GM19328 (cell line): ENCODE results near the gene SYNDIG1L.
"Not testable (repeated sequence)": the region's sequence is repeated elsewhere in the genome, so short reads cannot be mapped to it uniquely, and the experiment has no call there.

Experiments used
- ATAC-seq: cut with Tn5 transposase; IDR thresholded peaks from one replicate; pipeline ENCODE4 v1.9.1; 2021; ENCODE audit warnings: mild to moderate bottlenecking, moderate library complexity; ENCODE audit not compliant: unreplicated experiment

SYNDIG1L gene

DNA sequence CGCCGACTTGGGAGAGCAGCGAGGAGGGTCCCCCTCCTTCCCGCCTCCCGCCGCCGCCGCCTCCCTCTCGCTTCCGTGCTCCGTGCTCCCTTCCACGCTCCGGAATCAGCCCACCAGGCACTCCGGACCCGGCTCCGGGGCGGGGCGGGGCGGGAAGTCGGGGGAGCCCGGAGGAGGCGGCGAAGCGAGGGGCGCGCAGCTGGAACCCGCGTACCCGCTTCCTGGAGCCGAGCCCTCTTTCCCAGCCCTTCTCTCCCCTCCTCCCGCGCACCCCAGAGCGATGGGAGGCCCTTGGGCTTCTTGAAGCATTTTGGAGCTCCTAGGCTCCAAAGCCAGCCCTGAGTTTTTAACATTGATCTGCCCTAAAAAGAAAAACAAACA is at the start of gene SYNDIG1L:
Gene SYNDIG1L, minus strand, starts transcription at position 9 of the 381 bp plus-strand sequence. CDS start 16,466 bp downstream, outside the sequence.
- ATAC-seq, result no peak

DNA sequence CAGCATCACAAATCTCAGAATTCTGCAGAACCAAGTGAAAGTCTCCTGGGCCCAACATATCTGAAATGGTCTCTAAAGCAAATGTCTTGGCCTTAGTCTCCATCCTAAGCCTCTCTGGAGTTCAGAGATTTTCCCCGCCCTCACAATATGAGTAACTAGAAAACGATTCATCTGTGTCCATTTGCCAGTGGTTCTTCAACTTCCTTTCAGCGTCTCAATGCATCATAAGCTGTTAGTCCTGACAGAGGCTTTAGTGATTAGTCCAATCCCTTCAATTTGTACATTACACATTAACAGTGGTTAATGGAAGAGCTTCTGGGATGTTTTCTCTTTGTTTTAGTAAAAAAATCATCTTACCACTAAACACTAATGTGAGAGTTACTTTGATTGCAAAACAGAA is 49.7 kb upstream of the SYNDIG1L start:
- no peak for ATAC-seq

DNA sequence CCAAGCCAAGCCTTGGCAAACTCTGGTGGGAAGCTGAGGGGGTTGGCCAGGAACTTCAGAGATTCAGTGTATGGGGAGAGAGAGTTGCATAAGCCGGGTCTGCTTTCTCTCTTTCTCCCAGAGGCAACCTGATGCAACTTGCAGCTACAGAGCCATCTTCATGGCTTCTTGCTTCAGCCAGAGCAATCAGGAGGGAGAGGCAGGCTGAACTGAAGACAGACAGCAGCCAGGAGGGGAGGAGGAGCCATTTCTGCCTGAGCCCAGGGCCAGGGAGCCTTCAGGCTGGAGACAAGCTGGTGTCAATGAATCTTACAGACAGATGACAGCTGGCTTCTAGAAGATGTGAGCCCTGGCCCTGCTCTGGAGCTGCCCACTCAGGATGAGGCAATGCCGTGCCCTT is 48.4 kb upstream of the SYNDIG1L start:
- ATAC-seq, result no peak

DNA sequence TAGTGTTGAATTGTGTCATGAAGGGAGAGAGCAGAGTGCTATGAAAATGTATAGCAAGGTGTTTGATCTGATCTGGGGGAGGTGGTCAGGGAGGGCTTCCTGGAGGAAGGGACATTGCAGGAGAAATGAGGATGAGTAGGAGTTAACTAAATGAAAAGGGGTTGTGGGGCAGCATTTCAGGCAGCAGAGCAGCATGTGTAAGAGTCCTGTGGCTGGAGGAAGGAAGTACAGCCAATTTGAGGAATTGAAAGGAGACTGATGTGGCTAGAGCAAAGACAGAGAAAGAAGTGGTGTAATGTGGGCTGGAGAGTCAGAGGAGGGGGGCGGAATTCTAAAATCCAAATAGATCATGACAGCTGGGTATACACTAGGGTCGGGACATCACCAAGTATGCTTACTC is 46.6 kb upstream of the SYNDIG1L start:
- ATAC-seq, result no peak

DNA sequence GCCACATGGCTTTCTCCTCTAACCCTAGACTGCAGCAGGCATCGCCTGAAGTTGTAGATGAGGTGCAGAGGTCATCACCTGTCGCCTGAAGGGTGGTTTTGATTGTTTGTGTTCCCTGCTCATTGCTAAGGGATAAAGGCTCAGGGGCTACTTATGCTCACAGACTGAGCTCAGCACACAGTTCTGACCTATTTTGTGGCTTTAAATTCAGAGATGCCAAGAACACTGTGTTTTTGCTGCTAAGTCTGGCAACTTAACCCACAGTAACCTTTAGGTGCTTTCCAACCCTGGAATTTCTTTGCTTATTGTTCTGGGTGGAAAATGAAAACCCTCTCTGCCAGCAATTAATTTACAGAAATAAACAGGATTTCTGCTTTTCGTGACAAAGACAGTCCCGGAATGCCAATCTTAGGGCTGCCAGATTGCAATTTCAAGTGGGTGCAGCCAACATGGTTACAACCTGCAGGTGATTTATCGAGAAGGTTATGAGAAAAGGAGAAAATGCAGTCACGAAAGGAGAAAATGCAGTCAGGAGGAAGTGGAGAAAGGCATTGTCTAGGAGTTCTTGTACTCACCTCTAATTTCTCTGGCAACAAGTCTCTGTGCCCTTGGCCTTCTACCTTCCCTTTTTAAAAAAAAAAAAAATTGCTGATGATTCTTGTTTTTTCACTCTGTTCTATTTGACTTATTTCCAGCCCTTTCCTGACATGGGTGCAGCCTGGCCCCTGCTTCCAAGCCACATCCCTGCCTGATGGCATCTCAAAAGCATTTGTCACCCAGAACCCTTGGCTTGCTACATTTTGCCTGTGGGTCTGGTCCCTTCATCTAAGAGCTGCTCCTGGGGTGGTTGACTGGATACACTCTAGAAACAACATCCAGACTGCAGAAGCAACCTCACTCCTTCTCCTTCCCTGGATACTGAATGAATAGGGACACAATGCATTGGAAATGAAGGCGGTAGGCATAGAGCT is 43.8 kb upstream of the SYNDIG1L start:
- no peak for ATAC-seq

DNA sequence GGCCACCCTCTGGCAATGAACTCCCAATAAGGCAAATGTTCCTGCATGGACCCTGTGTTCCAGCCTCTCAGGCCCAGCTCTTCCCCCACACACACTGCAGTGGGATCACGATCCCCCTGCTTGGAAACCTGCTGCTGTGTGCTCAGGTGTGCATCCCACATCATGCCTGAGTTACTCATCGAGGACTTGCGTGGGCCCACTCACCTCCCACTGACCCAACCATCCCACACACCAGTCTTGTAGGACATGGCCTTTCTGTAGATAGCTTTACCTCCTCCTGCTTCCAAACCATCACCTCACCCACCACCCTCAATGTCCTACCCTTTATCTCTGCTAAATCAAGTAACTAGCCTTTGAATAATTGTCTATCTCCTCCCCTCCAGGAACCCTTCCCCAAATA is 42.5 kb upstream of the SYNDIG1L start:
- ATAC-seq, result no peak

DNA sequence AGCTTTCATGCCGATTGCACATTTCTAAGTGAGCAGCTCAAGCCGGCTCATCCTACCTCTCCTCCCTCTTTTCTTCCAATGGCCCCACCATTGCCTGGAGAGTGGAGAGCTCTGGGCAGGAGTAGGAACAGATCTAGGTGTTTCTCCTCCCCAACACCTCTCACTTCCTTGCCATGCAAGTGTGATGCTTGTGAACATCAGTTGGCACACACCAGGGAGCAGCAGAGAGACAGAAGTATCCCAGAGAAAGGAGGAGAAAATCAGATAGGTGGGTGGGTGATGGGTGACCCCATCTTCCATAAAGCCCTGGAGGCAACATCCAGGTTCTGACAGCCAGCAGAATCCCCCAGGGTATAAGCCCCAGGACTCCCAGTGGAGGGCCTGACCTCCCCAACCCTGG is 39.3 kb upstream of the SYNDIG1L start:
- no peak for ATAC-seq

DNA sequence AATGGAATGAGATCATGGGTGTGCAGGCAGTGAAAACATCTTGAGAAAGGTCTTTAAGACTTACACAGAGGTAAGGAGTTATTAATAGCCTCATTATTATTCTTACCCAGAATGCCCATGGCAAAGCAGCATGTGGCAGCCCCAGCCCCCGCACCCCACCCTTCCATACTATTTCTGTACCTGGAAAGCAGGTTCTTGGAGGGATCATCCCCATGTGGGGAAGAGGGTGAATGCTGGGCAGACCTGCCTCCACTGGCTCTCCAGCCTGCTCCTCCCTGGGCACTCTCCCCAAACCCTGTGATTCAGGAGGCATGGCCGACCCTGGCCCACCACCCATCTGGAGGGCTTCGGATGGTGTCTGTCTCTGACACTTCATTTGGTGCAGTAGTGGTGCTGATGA is 38.8 kb upstream of the SYNDIG1L start:
- ATAC-seq, result no peak

DNA sequence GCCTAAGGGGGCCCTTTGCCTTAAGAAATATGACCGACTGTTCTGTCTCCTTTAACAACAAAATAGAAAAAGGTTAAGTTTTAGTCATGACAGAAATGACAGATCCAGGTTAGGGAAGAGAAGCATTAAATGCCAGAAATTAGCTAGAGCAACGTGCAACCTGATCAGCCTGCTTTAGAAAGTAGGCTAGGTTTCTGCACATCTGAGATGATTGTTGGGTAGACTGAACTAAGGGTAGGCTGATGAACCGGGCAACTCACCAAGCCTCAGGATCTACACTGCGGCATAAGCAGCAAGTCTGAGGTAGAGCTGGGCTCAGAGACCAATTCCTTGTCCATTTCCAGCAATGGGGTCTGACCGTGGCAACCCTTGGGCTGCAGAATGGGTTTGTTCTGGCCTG is 37.7 kb upstream of the SYNDIG1L start:
- no peak for ATAC-seq

DNA sequence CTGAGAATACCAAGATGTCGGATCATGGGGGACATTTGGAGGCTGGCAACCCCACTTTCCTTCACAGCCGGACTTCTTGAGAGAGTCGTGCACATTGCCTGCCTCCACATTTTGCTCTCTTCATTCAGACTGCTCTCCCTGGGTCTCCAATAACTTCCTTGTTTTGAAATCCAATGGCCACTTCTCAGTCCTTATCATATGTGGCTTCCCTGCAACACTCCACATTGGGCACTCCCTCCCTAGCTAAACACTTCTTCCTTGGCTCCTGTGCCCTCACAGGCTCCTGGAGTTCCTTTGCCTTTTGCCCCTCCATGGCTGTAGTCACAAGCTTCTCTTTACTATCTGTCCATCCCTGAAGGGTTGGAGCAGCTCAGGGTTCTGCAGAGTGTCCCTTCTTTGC is 37.0 kb upstream of the SYNDIG1L start:
- ATAC-seq, result no peak

DNA sequence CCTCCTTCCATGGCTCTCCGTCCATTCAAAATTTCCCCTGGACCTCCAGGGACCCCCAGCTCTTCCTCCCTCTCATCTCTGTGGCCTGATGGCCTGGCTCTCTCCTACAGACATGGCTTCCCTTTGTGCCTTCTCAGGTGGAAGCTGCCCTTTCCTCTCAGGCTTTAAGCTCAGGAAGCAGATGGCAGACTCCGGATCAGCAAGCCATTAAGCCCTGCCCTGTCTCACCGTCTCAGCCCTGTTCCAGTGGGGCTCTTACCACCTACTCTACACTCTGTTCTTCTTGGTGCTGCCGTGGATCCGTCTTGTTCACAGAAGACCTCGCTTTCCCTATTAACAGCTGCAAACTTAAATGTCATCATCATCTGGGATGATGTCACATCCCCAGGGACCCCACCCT is 34.0 kb upstream of the SYNDIG1L start:
- ATAC-seq, result no peak

DNA sequence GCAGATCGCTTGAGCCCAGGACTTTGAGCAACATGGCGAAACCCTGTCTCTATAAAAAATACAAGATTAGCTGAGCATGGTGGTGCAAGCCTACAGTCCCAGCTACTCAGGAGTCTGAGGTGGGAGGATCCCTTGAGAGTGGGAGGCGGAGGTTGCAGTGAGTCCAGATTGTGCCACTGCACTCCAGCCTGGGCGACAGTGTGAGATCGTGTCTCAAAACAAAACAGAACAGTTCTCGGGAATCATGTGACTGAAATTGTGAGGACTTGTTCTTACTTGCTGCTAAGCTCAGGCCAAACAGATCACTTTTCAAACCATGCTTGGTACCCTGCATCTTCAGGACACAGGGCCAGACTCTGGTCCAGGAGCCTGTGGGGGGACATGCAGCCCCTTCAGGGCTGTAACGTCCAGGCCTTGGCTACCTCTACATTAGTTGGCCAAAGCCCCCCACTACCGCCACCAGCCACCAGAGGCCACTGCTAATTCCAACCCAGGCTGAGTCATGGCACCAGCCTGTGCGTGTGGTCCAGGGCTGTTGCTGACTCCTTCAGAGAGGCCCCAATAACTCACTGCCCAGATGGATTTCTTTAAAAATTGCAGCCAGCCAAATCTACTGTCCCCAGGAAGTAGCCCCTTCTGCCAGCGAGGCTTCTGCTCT is 33.4 kb upstream of the SYNDIG1L start:
- no peak for ATAC-seq

DNA sequence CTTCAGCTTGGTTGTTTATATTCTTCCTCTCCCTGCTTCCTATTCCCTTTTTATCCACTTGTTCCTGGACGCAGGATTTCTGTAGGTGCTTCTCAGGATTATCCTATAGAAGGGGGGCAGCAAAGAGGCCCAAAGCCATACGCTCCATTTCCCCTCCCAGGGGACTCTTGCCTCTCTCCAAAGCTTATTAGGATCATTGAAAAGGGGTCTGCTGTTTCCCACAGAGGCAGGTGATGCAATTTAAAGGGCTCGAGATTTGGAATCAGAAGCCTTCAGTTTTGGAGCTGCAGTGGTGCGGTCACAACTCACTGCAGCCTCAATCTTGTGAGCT is 31.5 kb upstream of the SYNDIG1L start:
- no peak for ATAC-seq

DNA sequence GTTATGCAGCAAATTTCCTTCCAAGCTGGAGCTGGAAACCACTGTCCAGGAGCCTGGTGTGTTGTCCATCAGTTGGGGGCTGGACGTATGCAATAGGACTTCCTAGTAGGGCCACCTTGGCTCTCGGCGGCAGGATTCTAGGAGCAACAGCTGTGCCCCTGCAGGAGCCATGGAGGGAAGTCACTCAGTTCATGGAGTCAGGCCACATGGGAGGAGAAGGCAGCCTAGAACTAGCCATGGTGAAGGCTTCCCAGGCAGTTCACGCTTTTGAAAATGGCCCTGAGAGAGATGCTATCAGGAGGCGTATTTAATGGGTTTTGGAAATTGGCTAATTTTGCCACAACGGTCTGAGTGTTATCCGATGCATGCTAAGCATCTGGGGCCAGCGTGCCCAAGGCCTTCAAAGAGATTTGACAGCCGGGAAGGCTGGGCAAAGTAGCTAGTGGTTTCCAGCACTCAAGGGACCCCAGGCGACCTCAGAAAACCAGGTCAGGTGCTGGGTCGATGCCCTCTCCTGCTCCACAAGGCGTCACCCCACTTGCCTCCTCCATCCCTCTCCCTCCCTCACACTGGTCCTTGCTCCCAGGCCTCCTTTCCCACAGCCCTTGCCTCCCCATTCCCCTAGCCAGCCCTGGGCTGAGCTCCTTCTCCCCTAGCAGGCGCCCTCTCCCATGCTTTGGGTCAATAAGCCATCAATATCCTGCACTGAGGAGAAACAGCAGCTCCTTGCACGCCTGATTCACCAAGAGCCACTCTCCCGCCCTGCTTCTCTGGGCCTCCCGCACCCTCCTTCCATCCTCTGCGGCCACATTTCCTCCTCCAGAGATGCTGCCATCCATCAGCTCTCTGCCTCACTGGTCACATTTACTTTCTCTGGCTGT is 30.9 kb upstream of the SYNDIG1L start:
- no peak for ATAC-seq

DNA sequence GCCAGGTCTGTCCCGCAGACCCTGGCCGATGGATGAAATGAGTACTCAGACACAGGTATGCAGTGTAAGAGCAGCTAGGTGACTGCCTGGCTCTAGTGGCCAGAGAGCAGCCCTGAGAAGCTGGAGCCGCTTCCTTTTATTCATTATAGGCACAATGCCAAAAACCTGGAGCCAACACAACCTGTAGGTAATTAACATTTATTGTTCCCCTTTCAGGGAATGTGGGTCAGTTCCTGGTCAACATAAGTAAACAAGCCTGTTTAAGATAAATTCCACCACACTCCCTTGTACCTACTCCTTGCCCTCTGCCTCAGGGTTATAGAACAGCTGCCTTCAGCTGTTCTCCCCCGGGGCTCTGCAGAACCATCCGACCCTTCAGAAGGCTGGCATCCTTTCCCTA is 28.4 kb upstream of the SYNDIG1L start:
- not testable (repeated sequence) for ATAC-seq

DNA sequence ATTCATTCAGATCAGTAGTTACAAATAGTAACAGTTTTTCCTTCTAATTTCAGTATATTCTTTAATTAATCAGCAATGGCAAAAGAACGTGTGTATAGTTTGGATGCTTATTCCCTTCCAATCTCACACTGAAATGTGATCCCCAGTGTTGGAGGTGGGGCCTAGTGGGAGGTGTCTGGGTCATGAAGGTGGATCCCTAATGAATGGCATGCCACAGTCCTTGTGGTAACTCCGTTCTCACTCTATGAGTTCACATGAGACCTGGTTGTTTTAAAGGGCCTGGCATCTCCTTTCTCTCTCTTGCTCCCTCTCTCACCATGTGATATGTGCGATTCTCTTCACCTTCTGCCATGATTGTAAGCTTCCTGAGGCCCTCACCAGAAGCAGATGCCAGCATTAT is 18.9 kb upstream of the SYNDIG1L start:
- ATAC-seq, result no peak

DNA sequence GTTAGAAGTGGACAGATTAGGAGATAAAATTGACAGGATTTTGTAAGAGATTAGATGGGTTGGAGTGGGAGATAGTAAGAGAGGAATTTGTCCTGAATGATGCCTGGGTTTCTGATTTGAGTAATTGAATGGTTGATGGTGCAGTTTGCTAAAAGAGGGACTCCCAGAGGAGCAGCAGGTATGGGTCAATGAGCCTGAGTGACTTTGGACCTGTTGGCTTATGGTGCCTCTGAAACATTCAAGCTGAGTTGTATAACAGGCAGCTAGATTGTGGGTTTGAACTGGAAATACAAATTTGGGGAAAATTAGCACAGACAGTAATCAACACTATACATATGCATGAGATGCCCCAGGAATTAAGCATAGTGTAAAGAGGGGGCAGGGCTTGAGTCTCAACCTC is 16.7 kb upstream of the SYNDIG1L start:
- no peak for ATAC-seq

DNA sequence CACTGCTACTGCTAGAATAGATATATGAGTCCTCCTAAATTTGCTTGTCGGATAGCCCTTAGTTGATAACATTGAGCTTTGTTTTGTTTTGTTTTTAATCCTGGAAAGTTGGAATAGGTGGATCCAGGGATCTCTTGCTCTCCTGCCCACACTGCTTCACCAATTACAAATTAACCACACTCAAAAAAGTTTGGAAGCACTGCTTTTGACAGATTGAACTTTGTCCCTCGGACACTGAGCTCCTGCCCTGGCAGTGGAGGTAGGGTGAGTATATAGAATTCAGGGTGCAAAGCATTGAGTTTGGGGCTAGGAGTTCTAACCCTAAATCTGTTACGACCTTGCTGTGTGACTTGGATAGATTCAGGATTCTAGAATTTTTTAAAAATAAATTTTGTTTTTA is 15.1 kb upstream of the SYNDIG1L start:
- no peak for ATAC-seq

DNA sequence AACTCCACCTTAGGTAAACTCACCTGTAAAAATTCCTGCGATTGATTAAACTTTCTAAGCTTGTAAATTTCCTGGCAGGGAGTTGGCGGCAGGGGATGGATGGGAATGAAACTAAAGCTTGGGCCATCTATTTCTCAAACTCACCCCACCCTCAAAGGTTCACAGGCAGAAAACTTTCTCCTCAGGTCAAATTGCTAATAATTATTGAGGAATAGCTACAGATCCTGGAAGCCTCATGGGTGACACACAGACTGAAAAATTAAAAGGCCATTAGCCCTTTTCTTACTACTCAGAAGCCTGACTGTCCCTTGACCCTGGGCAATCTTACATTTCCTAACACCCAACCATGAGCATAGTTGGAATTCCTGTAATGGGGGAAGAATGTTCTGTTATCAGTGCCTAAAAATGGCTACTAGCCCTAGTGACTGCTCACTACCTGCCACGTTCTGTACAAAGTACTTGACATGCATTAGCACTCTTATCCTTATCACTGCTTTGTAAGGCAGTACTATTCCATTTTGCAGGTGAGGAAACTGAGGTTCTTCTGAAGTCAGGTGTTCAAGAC is 12.4 kb upstream of the SYNDIG1L start:
- no peak for ATAC-seq

DNA sequence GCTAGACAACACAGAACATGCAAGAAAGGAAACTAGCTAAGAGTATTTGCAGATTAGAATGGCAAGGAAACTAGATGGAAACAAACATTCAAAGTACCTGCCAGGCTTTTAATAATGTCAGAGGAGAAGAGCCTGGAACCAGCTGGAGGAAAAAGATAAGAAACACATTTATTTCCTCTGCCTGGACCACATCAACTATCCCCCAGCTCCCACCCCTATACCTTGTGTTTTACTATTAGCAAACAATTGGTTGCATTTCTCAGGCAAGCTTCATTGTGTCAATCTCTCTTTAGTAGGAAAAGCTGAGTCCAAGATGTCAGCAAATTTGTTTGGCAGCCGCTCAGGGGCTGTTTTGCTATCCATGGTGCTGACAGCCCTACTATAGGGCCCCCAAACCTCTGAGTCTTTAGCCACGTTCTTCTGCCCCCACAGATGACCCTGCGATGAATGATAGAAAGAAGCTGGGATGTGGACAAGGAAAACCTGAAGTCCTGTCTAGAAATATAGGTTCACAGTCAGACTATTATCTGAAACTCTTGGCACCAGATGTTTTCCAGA is 11.6 kb upstream of the SYNDIG1L start:
- ATAC-seq, result no peak

DNA sequence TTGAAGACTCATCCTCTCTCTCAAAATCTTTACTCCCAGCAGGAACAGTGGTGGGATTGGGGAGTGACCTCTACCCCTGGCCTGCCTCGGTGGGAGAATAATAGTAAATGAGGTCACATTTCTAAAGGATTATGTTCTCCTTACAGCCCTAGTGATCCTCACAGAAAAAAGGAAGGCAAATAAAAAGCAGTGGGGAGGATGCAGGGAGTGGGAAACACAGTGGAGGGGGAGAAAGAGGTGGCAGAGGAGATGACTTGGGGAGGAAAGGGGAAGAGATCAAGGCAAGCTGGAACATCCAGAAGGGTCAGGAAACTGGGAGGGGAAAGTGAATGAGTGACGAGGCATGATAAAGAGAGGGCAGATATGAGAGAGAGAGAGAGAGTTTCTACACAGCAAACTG is 8.3 kb upstream of the SYNDIG1L start:
- no peak for ATAC-seq
